ENCODE data around the gene TADA3.

Gene TADA3

DNA sequence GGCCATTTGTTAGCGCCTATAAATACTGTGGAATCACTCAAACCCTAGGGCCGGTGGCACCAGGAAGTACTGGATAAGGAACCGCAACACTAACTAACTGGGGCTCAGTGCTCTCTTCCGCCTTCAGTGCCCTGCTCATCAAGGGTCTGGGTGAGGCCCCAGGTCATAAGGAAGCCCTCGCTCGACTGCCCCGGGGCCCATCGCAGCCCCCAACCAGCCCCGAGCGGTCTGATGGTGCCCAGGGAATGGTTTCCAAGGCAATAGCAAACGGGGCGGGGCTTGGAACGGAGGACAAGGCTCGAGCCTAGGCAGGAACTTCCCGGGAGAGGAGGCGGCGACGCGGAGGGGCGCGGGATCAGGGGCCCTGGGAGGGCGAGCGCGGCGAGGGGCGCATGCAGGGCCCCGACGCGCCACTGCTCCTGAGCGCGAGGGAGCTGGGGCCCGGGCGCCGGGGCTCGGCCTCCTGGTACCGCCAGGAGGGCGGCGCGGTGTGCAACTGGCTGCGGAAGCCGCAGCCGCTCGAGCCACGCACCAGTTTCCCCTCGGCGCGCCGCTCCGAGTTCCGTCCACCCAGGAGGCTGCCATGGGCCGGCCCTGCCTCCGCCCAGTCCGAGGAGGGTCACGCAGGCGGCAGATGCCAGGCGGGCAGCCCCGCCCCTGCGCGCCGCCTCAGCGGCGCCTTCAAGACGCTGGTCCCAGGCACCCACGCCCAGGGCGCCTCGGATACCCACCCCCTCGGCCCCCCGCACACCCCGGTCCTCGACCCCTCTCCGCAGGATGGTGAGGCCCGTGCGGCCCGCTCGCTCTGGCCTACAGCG lies 17.6 kb upstream of the TADA3 start, which contains the start of gene TTLL3:
Gene TTLL3, plus strand, starts transcription at position 648 of the 818 bp plus-strand sequence. CDS start 400 bp downstream, outside the sequence.
- DNase-seq: peak; percentile 44

DNA sequence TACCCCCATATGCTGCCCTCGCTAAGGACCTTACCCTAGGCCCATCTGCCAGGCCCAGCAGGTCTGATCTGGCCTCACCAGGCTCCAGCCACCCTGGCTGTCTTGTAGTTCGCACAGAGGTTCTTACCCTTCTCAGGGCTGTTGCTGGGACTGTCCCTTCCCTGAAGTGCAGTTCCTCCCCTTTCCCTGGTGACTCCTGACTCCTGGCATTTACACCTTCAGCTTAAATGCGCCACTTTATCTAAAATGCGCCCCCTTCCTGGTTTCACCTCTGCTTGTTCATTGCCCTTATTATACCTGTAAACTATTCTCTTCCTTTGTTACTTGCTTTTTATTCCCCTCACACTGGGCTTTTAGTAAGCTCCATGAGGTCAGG lies 17.0 kb upstream of the TADA3 start:
- no peak for DNase-seq

GRCh38 chr3:9808345-9809037 lies 16.2 kb upstream of the TADA3 start:
- DNase-seq: peak; percentile 66

DNA sequence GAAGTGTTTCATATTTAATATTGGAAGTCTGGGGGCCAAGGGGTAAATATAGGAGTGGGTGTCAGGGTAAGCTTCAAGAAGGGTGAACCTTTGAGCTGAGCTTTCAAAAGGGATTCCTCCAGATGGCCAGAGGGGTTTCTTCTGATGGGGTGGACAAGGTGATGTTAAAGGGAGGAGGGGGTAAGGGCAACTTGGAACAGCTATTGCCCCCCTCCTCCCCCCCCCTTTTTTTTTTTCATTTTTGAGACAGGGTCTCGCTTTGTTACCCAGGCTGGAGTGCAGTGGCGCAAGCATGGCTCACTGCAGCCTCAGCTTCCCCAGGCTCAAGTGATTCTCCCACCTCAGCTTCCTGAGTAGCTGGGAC lies 15.7 kb upstream of the TADA3 start:
- no peak for DNase-seq

GRCh38 chr3:9806688-9807589 lies 14.7 kb upstream of the TADA3 start:
- DNase-seq: no peak

GRCh38 chr3:9806137-9806536 lies 13.9 kb upstream of the TADA3 start:
- no peak for DNase-seq

DNA sequence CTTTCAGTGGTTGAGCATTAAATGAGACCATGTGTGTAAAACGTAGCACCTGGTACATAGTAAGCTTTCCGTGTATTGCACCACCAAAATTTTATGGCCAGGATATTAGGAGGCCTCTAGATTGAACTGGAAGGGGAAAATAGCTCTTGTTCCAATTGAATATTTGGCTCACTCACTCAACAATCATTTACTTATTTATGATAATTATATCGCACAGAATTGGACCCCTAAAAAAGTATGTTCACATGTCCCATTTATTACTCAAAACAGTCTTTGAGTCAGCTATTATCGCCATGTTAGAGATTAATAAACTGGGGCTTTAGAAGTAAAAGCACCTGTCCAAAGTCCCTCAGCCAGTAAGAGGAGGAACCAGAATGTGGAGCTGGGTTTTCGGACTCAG lies 12.7 kb upstream of the TADA3 start:
- DNase-seq: no peak

DNA sequence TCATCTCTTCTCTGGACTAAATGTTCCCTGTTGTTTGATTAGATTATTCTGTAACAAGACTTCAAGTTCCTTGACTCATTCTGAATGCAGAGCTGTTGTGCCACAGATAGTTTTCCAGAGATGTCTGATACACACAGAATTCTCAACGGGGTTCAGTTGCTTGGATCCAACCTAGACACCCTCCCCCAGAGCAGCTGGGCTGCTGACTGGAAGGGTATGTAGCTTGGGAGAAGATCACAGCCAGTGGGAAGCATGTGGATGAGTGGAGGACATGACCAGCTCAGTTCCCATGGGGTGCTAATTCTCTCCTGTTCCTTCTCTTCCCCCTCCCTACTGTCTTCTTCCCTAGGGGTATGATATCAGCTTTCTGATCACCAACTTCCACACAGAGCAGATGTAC lies 11.2 kb upstream of the TADA3 start:
- no peak for DNase-seq

DNA sequence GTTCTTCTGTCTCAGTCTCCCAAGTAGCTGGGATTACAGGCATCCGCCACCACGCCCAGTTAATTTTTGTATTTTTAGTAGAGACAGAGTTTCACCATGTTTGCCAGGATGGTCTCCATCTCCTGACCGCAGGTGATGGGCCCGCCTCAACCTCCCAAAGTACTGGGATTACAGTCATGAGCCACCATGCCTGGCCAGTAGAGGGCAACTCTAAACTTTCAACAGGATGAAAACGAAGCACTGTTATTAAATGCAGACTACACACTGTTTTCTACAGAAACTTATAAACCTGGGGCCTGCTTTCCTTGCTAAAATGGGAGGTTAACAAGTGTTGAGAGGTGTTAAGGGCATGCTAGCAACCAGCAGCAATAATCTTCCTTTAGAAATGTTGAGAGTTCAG lies 8.3 kb upstream of the TADA3 start:
- no peak for DNase-seq

- DNase-seq: no peak
These were observed 5.1 kb upstream of the TADA3 start for GRCh38 chr3:9797196-9797945.

- DNase-seq: no peak
These were observed 2.9 kb upstream of the TADA3 start for GRCh38 chr3:9795207-9795606.

DNA sequence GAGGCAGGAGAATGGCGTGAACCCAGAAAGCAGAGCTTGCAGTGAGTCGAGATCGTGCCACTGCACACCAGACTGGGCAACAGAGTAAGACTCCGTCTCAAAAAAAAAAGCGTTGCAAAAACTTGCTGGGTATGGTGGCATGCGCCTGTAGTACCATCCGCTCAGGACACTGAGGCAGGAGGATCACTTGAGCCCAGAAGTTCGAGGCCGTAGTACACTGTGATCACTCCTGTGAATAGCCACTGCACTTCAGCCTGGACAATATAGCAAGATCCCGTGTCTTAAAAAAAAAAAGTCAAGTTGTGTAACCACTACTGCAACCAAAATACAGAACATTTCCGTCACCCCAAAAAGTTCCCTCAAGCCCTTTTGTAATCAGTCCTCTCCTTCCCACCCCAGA lies 2.1 kb upstream of the TADA3 start:
- no peak for DNase-seq

DNA sequence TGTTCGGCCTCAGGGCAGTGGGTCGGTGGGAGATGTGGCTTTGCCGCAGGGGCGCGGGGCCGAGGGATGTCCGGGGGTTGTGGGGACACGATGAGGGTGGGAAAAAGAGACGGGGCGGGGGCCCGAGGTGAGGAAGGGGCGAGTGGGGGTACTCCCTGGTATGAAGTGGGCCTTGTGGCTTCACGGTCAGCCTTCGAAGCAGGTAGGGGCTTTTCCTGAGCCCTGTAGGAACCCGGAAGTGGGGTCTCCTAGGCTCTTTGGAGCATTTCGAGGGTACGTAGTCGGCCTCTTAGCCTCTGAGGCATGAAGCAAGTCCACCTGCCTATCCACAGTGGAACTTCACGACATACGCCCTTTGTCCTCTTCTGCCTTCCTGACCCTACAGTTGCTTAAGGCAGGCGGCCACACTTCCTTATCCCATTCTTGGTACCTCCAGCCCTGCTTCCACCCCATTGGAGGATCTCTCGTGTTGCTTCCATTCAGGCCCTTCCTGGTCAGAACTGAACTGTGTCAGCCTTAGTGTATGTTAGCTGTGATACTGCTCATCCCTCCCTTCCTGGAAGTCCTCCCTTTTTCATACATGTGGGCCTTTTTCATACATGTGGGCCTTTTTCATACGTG lies 998 bp upstream of the TADA3 start:
- peak; percentile 57 for DNase-seq

- DNase-seq: no peak
These were observed 376 bp downstream of the TADA3 start for GRCh38 chr3:9791790-9792404.

- DNase-seq: no peak
These were observed 1.1 kb downstream of the TADA3 start for GRCh38 chr3:9791127-9791526.

GRCh38 chr3:9787714-9788113 lies 4.6 kb downstream of the TADA3 start:
- peak; percentile 32 for DNase-seq

DNA sequence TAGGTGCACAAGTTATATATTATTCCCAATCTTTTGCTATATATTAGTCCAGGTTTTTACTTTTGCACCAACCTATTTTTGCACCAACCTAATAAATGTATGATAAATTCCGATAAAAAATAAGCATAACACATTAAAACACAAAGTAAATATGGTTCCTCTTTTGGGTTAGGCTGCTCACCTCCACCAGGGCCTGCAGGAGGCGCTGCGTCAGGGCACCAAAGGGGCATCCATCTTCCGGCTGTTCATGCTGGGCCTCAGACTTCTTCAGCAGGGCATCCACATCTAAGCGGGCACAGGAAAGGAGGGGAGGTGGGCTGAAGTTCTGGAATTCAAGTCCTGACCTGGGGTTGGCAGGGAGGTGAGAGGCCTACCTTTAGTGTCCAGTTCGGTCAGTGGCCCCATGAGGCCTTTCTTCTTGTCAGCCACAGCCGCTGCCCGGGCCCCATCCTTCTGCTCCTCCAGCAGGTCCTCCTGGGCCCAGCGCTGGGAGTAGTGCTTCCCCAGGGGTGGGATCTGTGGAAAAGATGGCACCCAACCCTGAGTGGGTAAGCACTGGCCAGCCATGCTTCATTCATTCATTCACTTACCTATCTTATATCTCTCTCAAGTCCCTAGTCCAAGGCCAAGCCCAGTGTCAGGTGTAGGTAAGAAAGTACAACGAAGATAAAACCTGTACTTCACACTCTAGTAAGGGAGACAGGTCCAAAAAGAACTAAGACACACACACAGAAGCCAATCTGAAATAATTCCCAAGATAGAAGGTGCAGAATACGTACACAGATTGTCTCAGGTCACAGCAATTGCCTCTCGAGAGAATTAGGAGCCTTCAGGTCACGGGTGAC lies 5.2 kb downstream of the TADA3 start:
- DNase-seq: no peak

DNA sequence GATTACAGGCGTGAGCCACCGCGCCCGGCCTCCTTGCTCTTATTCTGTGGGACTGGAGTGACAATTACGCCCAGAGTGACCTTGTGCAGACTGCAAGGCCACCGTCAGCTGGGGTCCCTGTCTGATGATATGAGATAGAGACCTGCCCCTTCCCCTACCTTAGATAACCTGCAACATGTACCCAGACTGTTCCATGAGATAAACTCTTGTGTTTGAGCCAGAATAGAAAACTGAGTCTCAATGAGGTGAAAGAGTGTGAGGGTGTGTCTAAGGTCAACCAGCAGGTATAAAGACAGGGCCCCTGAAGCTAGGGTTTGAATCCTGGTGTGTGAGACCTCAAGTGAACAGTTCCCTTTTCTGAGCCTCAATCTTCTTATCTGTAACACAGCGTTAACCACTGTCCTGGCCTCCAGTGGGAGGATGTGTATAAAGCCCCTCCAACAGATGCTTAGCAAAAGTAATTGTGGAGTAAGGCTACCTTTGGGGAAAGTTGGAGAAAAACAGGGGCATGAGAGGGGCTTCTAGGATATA lies 6.0 kb downstream of the TADA3 start:
- no peak for DNase-seq

GRCh38 chr3:9785602-9786001 lies 6.7 kb downstream of the TADA3 start:
- DNase-seq: no peak

- DNase-seq: no peak
These were observed 7.3 kb downstream of the TADA3 start for GRCh38 chr3:9784965-9785364.

DNA sequence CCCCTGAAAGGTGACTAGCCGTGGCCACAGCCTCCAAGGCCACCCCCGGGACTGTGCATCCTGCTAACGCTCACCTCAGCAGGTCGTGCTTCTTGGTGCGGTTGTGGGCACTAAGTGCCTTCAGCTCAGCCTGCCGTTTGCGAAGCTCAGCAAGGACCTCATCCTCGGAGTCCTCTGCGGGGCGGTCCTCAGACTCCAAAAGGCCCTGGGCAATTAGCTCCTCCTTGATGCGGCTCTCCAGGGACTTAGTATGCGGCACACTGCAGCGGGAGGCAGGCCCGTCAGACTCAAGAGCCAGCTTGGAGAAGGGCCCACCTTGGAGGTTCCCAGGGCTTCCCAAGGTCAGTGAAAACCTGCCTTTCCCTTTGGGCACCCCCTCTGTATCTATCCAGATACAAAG lies 8.3 kb downstream of the TADA3 start:
- DNase-seq: no peak

Data from activated CD4-positive, alpha-beta T cell treated with anti-CD3 and anti-CD28 coated beads, Interleukin-2, amount 50 U/mL, for 16 hours (primary cell).